ENCODE measurements around the gene ST6GALNAC2. TPM values are rescaled to one million over a fixed set of nuclear protein-coding genes. Genes with fewer than 3 reads are reported as not detected.

The ST6GALNAC2 gene
- total RNA-seq, 1 experiment from 2014 or later: 23.0 TPM

DNA sequence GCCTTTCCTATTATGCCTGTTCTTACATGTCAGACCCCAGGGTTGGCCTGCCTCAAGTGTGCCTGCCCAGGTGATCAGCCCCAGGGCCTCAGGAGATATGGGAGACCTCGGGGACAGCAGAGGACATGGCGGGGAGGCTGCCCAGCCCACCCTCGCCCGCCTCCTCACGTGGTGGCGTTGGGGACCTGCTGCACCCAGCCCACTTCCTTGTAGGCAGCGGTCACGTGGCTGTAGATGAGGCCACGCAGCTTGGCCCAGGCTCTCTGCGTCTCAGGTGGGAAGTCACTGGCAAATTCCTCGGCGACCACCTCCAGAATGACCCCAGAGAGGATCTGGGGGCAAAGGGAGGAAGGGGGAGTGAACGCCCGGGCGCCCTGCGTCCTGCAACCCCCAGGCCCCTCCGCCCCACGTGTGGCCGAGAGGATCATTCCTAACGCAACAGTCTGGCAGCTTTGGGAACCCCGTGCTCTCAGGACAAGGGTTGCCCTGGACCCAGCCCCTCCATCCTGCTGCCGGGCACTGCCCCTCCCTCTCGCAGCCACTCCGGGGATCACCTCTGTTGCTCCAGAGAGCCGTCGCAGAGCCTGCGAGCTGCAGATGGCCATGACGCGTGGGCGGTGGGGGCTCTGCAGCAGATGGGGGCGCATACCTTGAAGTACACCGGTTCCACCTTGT lies 54.7 kb downstream of the ST6GALNAC2 start:
- Histone ChIP-seq H3K27ac (ENCODE audit: low read length) (peak overlapping the region; percentile 26), H3K27me3 (ENCODE audit: control insufficient read depth, insufficient read depth, low read length) (no peaks in the 10 kb centered on the region), H3K9me3 (ENCODE audit: control insufficient read depth, insufficient read depth, low read depth, low read length) (no peaks in the 10 kb centered on the region), H3K4me1 (ENCODE audit: control insufficient read depth, insufficient read depth, low read length) (peaks cover 44% of the 10 kb centered on the region), H3K36me3 (ENCODE audit: control insufficient read depth, insufficient read depth, low read length) (no peaks in the 10 kb centered on the region), H3K4me3 (ENCODE audit: low read depth in 2 of 2, low read length in 2 of 2) (no peak overlapping the region)
- POLR2A ChIA-PET: interaction anchor here (0.7 kb wide), 1 partner anchor 225 kb away, joined by 3 read pairs; no protein-coding TSS in a partner anchor
- DNase-seq (ENCODE audit: low read depth, low spot score) (no peak), ATAC-seq (no peak)
- in situ Hi-C loops (cut with HindIII; ENCODE audit: low pct_unique_long_range_greater_than_20kb, low sequenced_read_pairs): no loop called here
- TF ChIP-seq TCF7L2 (IDR thresholded peaks at IDR 0.05; ENCODE audit: low read depth, low read length) (no peak), POLR2AphosphoS5 (IDR thresholded peaks at IDR 0.05; ENCODE audit: low read depth, low read length) (no peak), SIN3A (IDR thresholded peaks at IDR 0.05; ENCODE audit: borderline replicate concordance, insufficient read depth, low read depth, low read length) (no peak)
- TF ChIP-seq, protein P1, sequence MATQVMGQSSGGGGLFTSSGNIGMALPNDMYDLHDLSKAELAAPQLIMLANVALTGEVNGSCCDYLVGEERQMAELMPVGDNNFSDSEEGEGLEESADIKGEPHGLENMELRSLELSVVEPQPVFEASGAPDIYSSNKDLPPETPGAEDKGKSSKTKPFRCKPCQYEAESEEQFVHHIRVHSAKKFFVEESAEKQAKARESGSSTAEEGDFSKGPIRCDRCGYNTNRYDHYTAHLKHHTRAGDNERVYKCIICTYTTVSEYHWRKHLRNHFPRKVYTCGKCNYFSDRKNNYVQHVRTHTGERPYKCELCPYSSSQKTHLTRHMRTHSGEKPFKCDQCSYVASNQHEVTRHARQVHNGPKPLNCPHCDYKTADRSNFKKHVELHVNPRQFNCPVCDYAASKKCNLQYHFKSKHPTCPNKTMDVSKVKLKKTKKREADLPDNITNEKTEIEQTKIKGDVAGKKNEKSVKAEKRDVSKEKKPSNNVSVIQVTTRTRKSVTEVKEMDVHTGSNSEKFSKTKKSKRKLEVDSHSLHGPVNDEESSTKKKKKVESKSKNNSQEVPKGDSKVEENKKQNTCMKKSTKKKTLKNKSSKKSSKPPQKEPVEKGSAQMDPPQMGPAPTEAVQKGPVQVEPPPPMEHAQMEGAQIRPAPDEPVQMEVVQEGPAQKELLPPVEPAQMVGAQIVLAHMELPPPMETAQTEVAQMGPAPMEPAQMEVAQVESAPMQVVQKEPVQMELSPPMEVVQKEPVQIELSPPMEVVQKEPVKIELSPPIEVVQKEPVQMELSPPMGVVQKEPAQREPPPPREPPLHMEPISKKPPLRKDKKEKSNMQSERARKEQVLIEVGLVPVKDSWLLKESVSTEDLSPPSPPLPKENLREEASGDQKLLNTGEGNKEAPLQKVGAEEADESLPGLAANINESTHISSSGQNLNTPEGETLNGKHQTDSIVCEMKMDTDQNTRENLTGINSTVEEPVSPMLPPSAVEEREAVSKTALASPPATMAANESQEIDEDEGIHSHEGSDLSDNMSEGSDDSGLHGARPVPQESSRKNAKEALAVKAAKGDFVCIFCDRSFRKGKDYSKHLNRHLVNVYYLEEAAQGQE (IDR thresholded peaks at IDR 0.05; ENCODE audit: insufficient read depth in 1 of 2, low read depth in 2 of 2, low read length in 1 of 2): no peak
- BruUV-seq (replicated peaks): no TSS peak
- intact Hi-C loops (cut with micrococcal nuclease; ENCODE audit: unreplicated experiment): no loop called here
- CTCF ChIA-PET: no interaction called here

DNA sequence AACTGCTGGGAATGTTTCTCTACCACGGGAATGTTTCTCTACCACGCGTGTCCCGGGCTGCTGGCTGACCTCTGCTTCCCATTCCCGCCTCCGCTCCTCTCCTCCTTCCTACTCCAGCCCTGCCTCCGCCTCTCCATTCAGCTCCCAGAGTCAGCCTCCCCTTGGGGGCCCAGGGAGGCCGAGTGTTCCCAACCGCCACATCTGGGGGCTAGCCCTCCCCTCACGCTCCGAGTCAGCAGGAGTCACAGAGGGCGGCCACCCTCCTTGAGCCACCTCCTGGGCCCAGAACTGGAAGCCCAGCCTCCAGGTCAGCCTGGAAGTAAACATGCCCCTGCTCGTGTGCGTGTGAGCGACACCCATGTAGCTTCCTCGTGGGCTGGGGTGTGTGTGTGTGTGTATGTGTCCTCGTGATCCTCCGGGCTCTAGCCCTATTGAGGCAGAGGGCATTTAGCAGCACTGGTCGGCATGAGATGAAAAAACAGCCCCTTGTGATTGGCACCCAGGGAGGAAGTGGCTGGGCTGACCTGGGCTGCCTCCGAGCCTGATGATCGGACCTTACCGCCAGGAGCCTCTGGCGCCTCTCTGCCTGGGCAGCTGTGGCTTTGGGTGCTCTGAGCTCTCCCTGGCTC lies 55.5 kb downstream of the ST6GALNAC2 start:
- DNase-seq (ENCODE audit: low read depth, low spot score) (no peak), ATAC-seq (0 out of 2 replicates have a peak, but pooled peaks have one; percentile 2)
- TF ChIP-seq TCF7L2 (IDR thresholded peaks at IDR 0.05; ENCODE audit: low read depth, low read length) (no peak), SIN3A (IDR thresholded peaks at IDR 0.05; ENCODE audit: borderline replicate concordance, insufficient read depth, low read depth, low read length) (no peak), POLR2AphosphoS5 (IDR thresholded peaks at IDR 0.05; ENCODE audit: low read depth, low read length) (no peak)
- TF ChIP-seq, protein P1 (IDR thresholded peaks at IDR 0.05; ENCODE audit: insufficient read depth in 1 of 2, low read depth in 2 of 2, low read length in 1 of 2): no peak
- TF ChIP-seq, protein P2, sequence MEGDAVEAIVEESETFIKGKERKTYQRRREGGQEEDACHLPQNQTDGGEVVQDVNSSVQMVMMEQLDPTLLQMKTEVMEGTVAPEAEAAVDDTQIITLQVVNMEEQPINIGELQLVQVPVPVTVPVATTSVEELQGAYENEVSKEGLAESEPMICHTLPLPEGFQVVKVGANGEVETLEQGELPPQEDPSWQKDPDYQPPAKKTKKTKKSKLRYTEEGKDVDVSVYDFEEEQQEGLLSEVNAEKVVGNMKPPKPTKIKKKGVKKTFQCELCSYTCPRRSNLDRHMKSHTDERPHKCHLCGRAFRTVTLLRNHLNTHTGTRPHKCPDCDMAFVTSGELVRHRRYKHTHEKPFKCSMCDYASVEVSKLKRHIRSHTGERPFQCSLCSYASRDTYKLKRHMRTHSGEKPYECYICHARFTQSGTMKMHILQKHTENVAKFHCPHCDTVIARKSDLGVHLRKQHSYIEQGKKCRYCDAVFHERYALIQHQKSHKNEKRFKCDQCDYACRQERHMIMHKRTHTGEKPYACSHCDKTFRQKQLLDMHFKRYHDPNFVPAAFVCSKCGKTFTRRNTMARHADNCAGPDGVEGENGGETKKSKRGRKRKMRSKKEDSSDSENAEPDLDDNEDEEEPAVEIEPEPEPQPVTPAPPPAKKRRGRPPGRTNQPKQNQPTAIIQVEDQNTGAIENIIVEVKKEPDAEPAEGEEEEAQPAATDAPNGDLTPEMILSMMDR (IDR thresholded peaks at IDR 0.05): no peak
- in situ Hi-C loops (cut with HindIII; ENCODE audit: low pct_unique_long_range_greater_than_20kb, low sequenced_read_pairs) (no loop called here), intact Hi-C loops (cut with micrococcal nuclease; ENCODE audit: unreplicated experiment) (no loop called here)
- peak overlapping the region; percentile 26 for H3K27ac ChIP-seq (ENCODE audit: low read length)
- H3K36me3 ChIP-seq (ENCODE audit: control insufficient read depth, insufficient read depth, low read length): no peaks in the 10 kb centered on the region
- no peak overlapping the region for H3K4me3 ChIP-seq (ENCODE audit: low read depth in 2 of 2, low read length in 2 of 2)
- H3K27me3 ChIP-seq (ENCODE audit: control insufficient read depth, insufficient read depth, low read length): no peaks in the 10 kb centered on the region
- POLR2A ChIA-PET: no interaction called here
- H3K9me3 ChIP-seq (ENCODE audit: control insufficient read depth, insufficient read depth, low read depth, low read length): no peaks in the 10 kb centered on the region
- H3K4me1 ChIP-seq (ENCODE audit: control insufficient read depth, insufficient read depth, low read length): peaks cover 39% of the 10 kb centered on the region
- BruUV-seq (replicated peaks): no TSS peak
- CTCF ChIA-PET: no interaction called here

Measured in Panc1 (cell line).